ENCODE data around the gene NADSYN1.

GRCh38 chr11:71444811-71445210, 8.2 kb upstream of the NADSYN1 start:
- TF ChIP-seq, protein P1, sequence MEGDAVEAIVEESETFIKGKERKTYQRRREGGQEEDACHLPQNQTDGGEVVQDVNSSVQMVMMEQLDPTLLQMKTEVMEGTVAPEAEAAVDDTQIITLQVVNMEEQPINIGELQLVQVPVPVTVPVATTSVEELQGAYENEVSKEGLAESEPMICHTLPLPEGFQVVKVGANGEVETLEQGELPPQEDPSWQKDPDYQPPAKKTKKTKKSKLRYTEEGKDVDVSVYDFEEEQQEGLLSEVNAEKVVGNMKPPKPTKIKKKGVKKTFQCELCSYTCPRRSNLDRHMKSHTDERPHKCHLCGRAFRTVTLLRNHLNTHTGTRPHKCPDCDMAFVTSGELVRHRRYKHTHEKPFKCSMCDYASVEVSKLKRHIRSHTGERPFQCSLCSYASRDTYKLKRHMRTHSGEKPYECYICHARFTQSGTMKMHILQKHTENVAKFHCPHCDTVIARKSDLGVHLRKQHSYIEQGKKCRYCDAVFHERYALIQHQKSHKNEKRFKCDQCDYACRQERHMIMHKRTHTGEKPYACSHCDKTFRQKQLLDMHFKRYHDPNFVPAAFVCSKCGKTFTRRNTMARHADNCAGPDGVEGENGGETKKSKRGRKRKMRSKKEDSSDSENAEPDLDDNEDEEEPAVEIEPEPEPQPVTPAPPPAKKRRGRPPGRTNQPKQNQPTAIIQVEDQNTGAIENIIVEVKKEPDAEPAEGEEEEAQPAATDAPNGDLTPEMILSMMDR (conservative IDR thresholded peaks at IDR 0.05 in 1 of 2, IDR thresholded peaks at IDR 0.05 in 1 of 2; ENCODE audit: extremely low read depth in 1 of 2, insufficient read depth in 1 of 2, low read depth in 1 of 2, low read length in 2 of 2), result no peak
- TF ChIP-seq EZH2 (IDR thresholded peaks at IDR 0.05; ENCODE audit: borderline replicate concordance, low read length), result no peak

Measured in mammary epithelial cell (primary cell).